NT2/D1 (cell line): ENCODE data around the gene ABLIM1.

Experiments used
- SUZ12 ChIP-seq: IDR thresholded peaks from 2 replicates; pipeline ENCODE4 v1.6.1; 2011; ENCODE audit not compliant: insufficient read length, insufficient read depth; ENCODE audit errors: extremely low read depth
- YY1 ChIP-seq: IDR thresholded peaks from 2 replicates; pipeline ENCODE4 v1.6.1; 2011; ENCODE audit not compliant: insufficient read length, insufficient read depth
- ZNF274 ChIP-seq: IDR thresholded peaks from 2 replicates; pipeline ENCODE4 v1.6.1; 2011; ENCODE audit warnings: mild to moderate bottlenecking, low read depth, low read length

DNA sequence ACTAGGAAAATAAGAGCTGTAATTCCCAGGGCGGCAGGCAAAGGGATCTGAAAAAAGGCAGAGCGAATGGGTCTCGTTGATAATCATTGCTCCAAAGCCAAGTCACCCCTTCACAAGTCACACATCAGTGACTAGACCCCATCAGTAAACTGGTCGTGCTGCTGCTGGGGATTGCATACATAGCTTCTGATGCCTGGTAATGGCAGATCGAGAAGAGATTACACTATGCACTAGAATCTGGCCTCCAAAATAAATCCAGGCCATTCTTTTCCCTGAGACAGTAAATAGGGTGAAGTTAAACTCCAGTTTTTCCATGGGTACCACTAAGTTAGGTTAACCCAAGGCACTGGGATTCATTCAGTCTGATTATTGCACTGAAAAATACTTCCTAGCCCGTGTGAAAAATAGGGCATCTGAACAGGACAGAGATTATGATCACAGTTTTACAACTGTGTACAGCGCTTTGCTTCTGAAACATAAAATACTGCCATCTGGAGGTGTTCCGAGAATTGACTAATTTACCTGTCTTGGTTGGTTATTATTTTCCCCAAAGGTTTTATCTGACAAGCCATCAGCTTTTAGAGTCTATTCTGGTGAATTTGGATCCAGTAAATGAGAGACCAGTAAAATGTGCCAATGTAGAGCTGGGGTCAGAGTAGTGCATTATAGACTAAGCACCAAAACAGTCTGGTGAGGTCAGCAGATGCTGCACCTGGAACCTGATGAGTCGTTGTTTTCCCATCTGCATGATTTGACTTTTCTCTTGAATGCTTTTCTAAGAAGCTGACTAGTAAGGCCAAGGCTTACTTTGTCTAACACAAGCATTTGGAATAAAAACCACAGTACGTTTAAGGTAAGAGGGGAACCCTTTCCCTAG is 170.9 kb downstream of the ABLIM1 start:
- no peak for TF ChIP-seq SUZ12
- TF ChIP-seq YY1, result no peak
- no peak for TF ChIP-seq ZNF274
